ENCODE measurements around the gene BCS1L. TPM values are rescaled to one million over a fixed set of nuclear protein-coding genes. Genes with fewer than 3 reads are reported as not detected.

Gene BCS1L
- total RNA-seq, 1 donor from 2014 or later = 38.5 TPM

DNA sequence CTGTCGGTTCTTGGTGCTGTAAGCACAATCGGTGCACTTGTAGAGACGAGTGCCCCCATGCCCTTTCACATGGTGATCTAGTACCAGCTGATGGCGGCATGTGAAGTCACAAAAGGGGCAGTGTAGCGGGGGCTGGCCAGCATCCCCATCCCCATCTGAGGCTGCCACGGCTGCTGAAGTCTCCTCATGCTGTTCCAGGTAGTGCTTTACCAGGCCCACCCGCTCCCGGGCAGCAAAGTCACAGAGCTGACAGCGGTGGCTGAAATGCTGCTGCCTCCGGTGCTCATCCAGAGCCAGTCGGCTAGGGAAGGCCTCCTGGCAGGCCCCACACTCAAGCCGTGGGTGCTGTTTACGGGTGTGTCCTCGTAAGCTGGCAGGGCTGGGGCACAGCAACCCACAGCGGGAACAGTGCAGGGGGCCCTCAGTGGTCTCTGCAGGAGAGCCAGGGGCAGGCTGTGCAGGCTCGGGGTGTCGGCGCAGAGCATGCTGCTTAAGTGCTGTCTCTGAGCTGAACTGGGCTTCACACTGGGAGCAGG is 17.3 kb upstream of the BCS1L start:
- Histone ChIP-seq H3K27ac (no peak overlapping the region), H3K36me3 (peaks cover 92% of the 10 kb centered on the region), H3K9me3 (no peaks in the 10 kb centered on the region), H3K27me3 (no peaks in the 10 kb centered on the region), H3K4me1 (no peaks in the 10 kb centered on the region), H3K4me3 (no peak overlapping the region)
- no peak for ATAC-seq
- intact Hi-C loops (cut with DNase I) = no loop called here
- DNase-seq = no peak
- TF ChIP-seq, protein P1, sequence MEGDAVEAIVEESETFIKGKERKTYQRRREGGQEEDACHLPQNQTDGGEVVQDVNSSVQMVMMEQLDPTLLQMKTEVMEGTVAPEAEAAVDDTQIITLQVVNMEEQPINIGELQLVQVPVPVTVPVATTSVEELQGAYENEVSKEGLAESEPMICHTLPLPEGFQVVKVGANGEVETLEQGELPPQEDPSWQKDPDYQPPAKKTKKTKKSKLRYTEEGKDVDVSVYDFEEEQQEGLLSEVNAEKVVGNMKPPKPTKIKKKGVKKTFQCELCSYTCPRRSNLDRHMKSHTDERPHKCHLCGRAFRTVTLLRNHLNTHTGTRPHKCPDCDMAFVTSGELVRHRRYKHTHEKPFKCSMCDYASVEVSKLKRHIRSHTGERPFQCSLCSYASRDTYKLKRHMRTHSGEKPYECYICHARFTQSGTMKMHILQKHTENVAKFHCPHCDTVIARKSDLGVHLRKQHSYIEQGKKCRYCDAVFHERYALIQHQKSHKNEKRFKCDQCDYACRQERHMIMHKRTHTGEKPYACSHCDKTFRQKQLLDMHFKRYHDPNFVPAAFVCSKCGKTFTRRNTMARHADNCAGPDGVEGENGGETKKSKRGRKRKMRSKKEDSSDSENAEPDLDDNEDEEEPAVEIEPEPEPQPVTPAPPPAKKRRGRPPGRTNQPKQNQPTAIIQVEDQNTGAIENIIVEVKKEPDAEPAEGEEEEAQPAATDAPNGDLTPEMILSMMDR (IDR thresholded peaks at IDR 0.05) = no peak

DNA sequence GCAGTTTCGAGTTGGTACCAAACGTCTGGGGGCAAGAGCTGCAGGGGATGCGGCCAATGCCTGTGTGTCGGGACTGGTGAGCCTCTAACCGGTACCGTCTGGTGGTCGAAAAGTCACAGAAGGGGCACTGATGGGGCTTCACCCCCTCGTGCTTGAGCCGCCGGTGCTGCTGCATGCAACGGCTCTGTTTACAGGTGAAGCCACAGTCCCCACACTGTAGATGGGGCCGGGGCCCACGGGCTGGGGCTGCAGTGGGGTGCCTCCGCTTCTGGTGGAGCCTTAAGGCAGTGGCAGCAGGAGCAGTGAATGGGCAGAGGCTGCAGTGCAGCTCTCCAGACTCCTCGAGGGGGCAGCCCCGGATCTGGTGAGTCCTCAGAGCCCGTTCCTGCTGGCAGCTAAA is 16.7 kb upstream of the BCS1L start:
- intact Hi-C loops (cut with DNase I) = no loop called here

DNA sequence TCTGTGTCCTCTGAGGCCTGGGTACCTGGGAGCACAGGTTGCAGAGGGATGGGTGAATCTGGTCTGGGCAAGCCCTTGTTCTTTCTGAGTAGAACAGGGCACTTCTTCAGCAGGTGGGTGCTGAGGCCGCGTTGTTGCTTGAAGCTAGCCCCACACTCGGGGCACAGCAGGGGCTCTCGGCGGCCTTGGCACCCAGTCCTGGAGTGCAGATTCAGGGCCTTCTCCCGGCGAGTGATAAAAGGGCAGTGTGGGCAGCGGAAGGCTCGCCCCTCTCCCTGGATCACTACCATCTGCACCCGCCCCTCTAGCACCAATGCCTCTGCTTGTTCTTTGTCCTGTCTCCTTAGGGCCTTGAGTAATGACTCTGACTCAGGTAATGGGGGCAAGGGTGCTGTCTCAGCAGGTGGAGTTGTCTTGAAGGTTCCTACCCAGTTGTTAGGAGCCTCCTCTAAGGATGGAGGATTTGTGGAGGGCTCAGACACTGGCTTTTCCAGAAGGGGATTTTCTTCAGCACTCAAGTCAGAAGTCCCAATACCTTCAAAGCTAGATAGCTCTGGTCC is 15.7 kb upstream of the BCS1L start:
- intact Hi-C loops (cut with DNase I) = no loop called here
- Histone ChIP-seq H3K36me3 (peaks cover 91% of the 10 kb centered on the region), H3K4me1 (no peaks in the 10 kb centered on the region), H3K27ac (no peak overlapping the region), H3K9me3 (no peaks in the 10 kb centered on the region), H3K27me3 (no peaks in the 10 kb centered on the region), H3K4me3 (no peak overlapping the region)
- ATAC-seq = no peak
- TF ChIP-seq, protein P1 (IDR thresholded peaks at IDR 0.05) = no peak
- no peak for DNase-seq

More for the DNA sequence above, 16.7 kb upstream of the BCS1L start:
- Histone ChIP-seq H3K4me1 (no peaks in the 10 kb centered on the region), H3K4me3 (no peak overlapping the region), H3K9me3 (no peaks in the 10 kb centered on the region), H3K27me3 (no peaks in the 10 kb centered on the region), H3K27ac (no peak overlapping the region), H3K36me3 (peaks cover 91% of the 10 kb centered on the region)
- DNase-seq (no peak), ATAC-seq (no peak)
- TF ChIP-seq, protein P1 (IDR thresholded peaks at IDR 0.05) = no peak

DNA sequence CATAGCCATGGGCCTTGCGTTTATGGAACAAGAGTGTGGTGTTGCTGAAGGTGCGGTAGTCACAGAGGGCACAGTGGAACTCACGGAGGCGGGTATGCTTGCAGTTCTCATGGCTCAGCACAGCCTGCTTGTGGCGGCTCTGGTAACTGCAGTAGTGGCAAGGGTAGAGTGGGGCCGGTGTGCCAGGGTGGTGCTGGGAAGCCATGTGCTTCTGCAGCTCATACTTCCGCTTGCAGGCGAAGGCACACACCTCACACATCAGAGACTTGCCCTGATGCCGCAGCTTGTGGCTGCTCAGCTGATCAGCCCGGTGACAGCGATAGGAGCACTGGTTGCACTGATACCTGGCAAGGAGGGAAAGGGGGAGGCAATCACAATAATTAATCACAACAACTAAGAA is 14.8 kb upstream of the BCS1L start:
- H3K36me3 ChIP-seq = peaks cover 91% of the 10 kb centered on the region
- no peak overlapping the region for H3K4me3 ChIP-seq
- no peak for DNase-seq
- H3K4me1 ChIP-seq = no peaks in the 10 kb centered on the region
- ATAC-seq = no peak
- no peaks in the 10 kb centered on the region for H3K9me3 ChIP-seq
- H3K27me3 ChIP-seq = no peaks in the 10 kb centered on the region
- intact Hi-C loops (cut with DNase I) = no loop called here
- H3K27ac ChIP-seq = no peak overlapping the region
- TF ChIP-seq, protein P1 (IDR thresholded peaks at IDR 0.05) = no peak

DNA sequence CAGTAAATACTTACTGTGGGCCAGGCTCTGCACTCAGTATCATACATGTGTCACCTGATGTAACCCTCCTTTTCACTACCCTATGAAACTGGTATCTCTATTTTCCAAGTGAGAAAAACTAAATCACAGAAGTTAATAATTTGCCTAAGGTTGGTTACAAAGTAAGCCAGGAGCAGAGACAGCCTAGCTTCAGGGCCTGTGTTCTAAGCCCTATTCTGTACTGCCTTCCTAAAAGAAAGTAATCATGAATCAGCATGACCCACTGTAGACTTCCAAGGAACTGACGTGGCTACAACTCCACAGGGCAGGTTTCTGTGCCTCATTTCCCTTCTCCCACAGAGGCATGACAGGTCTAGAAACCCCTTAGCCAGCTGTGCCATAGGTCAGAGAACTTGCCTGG is 14.4 kb upstream of the BCS1L start:
- DNase-seq (no peak), ATAC-seq (no peak)
- intact Hi-C loops (cut with DNase I) = no loop called here
- TF ChIP-seq, protein P1 (IDR thresholded peaks at IDR 0.05) = no peak
- Histone ChIP-seq H3K27ac (no peak overlapping the region), H3K4me1 (no peaks in the 10 kb centered on the region), H3K4me3 (no peak overlapping the region), H3K9me3 (no peaks in the 10 kb centered on the region), H3K36me3 (peaks cover 93% of the 10 kb centered on the region), H3K27me3 (no peaks in the 10 kb centered on the region)
